ENCODE results near the gene CACNA2D4.

The CACNA2D4 gene

GRCh38 chr12:1767407-1768090, 150.9 kb downstream of the CACNA2D4 start:
- no peak for DNase-seq

GRCh38 chr12:1766110-1766509, 152.3 kb downstream of the CACNA2D4 start:
- DNase-seq: no peak

GRCh38 chr12:1763153-1763552, 155.3 kb downstream of the CACNA2D4 start:
- no peak for DNase-seq

- DNase-seq: no peak
These were observed 156.6 kb downstream of the CACNA2D4 start for GRCh38 chr12:1761857-1762256.

- no peak for DNase-seq
These were observed 157.7 kb downstream of the CACNA2D4 start for GRCh38 chr12:1760566-1761382.

- no peak for DNase-seq
These were observed 159.6 kb downstream of the CACNA2D4 start for GRCh38 chr12:1758887-1759286.

GRCh38 chr12:1758376-1758775, 160.1 kb downstream of the CACNA2D4 start:
- no peak for DNase-seq

GRCh38 chr12:1750300-1750699, 168.2 kb downstream of the CACNA2D4 start:
- DNase-seq: no peak

GRCh38 chr12:1749019-1749418, 169.4 kb downstream of the CACNA2D4 start:
- DNase-seq: no peak

GRCh38 chr12:1747609-1748008, 170.8 kb downstream of the CACNA2D4 start:
- no peak for DNase-seq

GRCh38 chr12:1744932-1745331, 173.5 kb downstream of the CACNA2D4 start:
- DNase-seq: no peak
